Measurements from ENCODE around the gene HSD3B1. TPM values are rescaled to one million over a fixed set of nuclear protein-coding genes. Genes with fewer than 3 reads are reported as not detected.

HSD3B1 gene
- total and polyA plus RNA-seq, 12 donors = 0.07 to 0.60 (median 0.22) TPM; not detected in 7

DNA sequence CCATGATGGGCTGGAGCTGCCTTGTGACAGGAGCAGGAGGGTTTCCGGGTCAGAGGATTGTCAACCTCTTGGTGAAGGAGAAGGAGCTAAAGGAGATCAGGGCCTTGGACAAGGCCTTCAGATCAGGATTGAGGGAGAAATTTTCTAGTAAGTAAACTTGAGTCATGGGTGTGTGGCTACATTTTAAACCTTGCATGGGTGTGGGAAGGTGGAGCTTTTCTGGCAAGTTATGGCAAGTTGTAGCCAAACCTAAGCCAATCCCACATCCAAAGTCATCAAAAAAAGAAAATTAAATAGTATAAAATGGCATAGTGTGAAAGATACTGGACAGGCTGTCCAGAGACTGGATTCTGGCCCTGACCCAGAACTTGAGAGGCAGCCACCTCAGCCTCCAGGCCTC is 39.8 kb upstream of the HSD3B1 start:
- no peak for DNase-seq
- H3K27me3 ChIP-seq = no peaks in the 10 kb centered on the region
- H3K4me1 ChIP-seq (replicated peaks in 1 of 2) = peaks cover 3 to 8% of the 10 kb centered on the region in 2 donors
- no peaks in the 10 kb centered on the region for H3K36me3 ChIP-seq (replicated peaks in 1 of 2)
- TF ChIP-seq POLR2A (IDR thresholded peaks at IDR 0.05) = no peak
- TF ChIP-seq, protein P1, sequence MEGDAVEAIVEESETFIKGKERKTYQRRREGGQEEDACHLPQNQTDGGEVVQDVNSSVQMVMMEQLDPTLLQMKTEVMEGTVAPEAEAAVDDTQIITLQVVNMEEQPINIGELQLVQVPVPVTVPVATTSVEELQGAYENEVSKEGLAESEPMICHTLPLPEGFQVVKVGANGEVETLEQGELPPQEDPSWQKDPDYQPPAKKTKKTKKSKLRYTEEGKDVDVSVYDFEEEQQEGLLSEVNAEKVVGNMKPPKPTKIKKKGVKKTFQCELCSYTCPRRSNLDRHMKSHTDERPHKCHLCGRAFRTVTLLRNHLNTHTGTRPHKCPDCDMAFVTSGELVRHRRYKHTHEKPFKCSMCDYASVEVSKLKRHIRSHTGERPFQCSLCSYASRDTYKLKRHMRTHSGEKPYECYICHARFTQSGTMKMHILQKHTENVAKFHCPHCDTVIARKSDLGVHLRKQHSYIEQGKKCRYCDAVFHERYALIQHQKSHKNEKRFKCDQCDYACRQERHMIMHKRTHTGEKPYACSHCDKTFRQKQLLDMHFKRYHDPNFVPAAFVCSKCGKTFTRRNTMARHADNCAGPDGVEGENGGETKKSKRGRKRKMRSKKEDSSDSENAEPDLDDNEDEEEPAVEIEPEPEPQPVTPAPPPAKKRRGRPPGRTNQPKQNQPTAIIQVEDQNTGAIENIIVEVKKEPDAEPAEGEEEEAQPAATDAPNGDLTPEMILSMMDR (IDR thresholded peaks at IDR 0.05) = no peak
- H3K9me3 ChIP-seq (replicated peaks in 1 of 3) = no peaks in the 10 kb centered on the region
- no peak overlapping the region for H3K27ac ChIP-seq
- H3K4me3 ChIP-seq = no peak overlapping the region
- intact Hi-C loops (cut with DNase I) = no loop called here
- WGBS, 4 donors = 60 to 98% (median 83%) methylated on average over 1 of the region's 1 CpG

DNA sequence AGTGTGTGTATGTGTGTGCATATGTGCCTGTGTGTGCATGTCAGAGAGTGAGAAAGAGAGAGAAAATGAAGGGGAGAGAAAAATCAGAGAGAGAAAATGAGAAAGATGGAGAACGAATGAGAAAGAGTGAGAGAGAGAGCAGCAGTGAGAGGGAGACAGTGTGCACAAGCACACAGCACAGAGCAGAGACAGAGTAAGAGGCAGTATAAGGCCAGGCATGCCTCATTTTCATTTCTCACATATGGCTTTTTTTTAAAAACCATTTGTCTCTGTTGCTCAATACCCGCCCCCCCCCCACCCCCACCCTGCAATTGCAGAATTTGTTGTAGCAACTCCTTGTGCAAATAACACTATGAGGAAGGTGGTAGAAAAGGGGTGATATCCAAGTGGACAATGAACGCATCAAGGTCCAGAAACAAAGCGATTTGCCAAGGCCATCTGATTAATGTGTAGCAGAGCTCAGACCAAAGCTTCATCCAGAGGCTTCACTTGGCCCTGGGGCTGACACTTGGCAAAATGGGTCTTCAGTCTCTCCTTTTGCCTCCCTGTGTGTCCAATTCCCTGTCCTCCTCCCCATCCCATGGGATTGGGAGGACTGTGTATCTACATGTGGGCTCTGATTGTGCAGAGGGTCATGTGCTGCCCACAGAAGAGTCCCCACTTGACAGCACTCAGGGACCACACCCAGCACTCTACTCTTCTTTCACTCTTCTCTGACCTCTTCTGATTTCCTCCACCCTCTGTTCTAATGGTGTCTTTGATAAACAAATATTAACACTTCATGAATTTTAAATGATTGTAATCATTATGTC is 38.9 kb upstream of the HSD3B1 start:
- no peaks in the 10 kb centered on the region for H3K9me3 ChIP-seq (replicated peaks in 1 of 3)
- H3K36me3 ChIP-seq (replicated peaks in 1 of 2) = no peaks in the 10 kb centered on the region
- WGBS, 4 donors = 21 to 50% (median 37%) methylated on average over 4 of the region's 4 CpGs
- H3K4me1 ChIP-seq (replicated peaks in 1 of 2) = peaks cover 3 to 8% of the 10 kb centered on the region in 2 donors
- no peaks in the 10 kb centered on the region for H3K27me3 ChIP-seq
- H3K4me3 ChIP-seq = no peak overlapping the region
- no peak overlapping the region for H3K27ac ChIP-seq
- intact Hi-C loops (cut with DNase I) = no loop called here
- TF ChIP-seq POLR2A (IDR thresholded peaks at IDR 0.05) = no peak
- TF ChIP-seq, protein P1 (IDR thresholded peaks at IDR 0.05) = no peak
- DNase-seq = peak in 1 of 7 donors; percentile 33

DNA sequence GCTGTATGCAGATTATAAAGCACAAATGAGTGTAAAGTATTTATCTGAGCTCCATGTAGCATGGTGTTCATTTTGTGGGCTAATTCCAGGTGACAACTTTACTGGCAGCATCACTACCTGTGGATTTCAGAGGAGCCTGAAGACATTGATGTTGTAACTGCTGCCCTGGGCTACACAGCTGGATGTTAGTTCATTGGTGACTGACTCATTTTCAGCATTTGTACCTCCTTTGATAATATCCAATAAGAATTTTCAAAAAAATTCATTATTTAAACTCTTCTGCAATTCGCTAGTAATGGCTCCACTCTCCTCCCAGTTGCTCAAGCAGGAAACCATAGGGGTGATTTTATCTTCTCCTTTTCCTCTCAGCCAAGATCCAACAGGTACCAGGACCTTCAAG is 37.3 kb upstream of the HSD3B1 start:
- DNase-seq = no peak
- no peaks in the 10 kb centered on the region for H3K36me3 ChIP-seq (replicated peaks in 1 of 2)
- H3K27ac ChIP-seq = no peak overlapping the region
- no peak for TF ChIP-seq POLR2A (IDR thresholded peaks at IDR 0.05)
- TF ChIP-seq, protein P1 (IDR thresholded peaks at IDR 0.05) = no peak
- H3K9me3 ChIP-seq (replicated peaks in 1 of 3) = no peaks in the 10 kb centered on the region
- no peak overlapping the region for H3K4me3 ChIP-seq
- intact Hi-C loops (cut with DNase I) = loop anchor here in 1 of 2 donors (10.0 kb wide), 1 partner anchor 75 kb away; no protein-coding TSS in a partner anchor
- peaks cover 8% of the 10 kb centered on the region in 2 donors for H3K4me1 ChIP-seq (replicated peaks in 1 of 2)
- WGBS, 4 donors = 68 to 95% (median 80%) methylated on average over 1 of the region's 1 CpG
- H3K27me3 ChIP-seq = no peaks in the 10 kb centered on the region

DNA sequence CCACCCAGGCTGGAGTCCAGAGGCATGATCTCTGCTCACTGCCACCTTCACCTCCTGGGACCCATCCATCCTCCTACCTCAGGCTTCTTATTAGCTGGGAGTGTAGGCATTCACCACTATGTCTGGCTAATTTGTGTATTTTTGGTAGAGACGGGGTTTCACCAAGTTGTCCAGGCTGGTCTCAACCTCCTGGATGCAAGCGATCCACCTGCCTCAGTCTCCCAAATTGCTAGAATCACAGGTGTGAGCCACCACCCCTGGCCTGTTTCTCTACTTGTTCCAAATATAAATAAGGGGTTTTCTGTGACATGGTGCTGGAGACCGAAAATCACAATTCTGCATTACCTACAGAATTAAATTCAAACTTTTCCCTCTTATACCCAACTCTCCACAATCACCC is 36.6 kb upstream of the HSD3B1 start:
- Histone ChIP-seq H3K27me3 (no peaks in the 10 kb centered on the region), H3K4me3 (no peak overlapping the region), H3K4me1 (replicated peaks in 1 of 2) (peaks cover 8% of the 10 kb centered on the region in 2 donors), H3K27ac (no peak overlapping the region), H3K36me3 (replicated peaks in 1 of 2) (no peaks in the 10 kb centered on the region), H3K9me3 (replicated peaks in 1 of 3) (no peaks in the 10 kb centered on the region)
- TF ChIP-seq, protein P1 (IDR thresholded peaks at IDR 0.05) = no peak
- TF ChIP-seq POLR2A (IDR thresholded peaks at IDR 0.05) = no peak
- 87 to 96% (median 95%) methylated on average over 3 of the region's 3 CpGs for WGBS, 4 donors
- no peak for DNase-seq
- intact Hi-C loops (cut with DNase I) = loop anchor here in 1 of 2 donors (10.0 kb wide), 1 partner anchor 74 kb away; no protein-coding TSS in a partner anchor

Measured in adrenal gland (tissue), 12 donors.